ENCODE data around the gene KIAA0319L. TPM values are rescaled to one million over a fixed set of nuclear protein-coding genes. Genes with fewer than 3 reads are reported as not detected.

The KIAA0319L gene
- total and polyA plus RNA-seq, 2 experiments from 2014 or later = 27.2 to 75.1 TPM

DNA sequence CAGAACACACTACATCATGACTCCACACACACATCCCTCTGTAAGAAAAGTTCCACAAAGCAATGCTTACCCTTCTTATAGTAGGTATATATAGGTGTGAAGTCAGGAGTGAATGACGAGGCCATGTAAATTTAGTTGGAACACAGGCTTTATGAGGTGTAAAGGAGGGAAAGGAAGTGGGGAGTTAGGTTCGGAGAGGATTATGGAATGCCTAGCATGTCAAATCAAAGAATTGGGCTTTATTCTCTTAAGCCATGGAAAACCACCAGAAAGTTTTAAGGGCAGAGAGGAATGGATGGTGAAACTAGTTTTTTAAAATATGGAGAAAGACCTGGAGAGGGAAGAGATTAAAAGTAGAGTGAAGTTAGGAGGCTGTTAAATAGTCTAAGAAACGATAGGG, 42.2 kb upstream of the KIAA0319L start:
- no peaks in the 10 kb centered on the region for H3K27me3 ChIP-seq (ENCODE audit: insufficient read depth)
- TF ChIP-seq, protein P1, sequence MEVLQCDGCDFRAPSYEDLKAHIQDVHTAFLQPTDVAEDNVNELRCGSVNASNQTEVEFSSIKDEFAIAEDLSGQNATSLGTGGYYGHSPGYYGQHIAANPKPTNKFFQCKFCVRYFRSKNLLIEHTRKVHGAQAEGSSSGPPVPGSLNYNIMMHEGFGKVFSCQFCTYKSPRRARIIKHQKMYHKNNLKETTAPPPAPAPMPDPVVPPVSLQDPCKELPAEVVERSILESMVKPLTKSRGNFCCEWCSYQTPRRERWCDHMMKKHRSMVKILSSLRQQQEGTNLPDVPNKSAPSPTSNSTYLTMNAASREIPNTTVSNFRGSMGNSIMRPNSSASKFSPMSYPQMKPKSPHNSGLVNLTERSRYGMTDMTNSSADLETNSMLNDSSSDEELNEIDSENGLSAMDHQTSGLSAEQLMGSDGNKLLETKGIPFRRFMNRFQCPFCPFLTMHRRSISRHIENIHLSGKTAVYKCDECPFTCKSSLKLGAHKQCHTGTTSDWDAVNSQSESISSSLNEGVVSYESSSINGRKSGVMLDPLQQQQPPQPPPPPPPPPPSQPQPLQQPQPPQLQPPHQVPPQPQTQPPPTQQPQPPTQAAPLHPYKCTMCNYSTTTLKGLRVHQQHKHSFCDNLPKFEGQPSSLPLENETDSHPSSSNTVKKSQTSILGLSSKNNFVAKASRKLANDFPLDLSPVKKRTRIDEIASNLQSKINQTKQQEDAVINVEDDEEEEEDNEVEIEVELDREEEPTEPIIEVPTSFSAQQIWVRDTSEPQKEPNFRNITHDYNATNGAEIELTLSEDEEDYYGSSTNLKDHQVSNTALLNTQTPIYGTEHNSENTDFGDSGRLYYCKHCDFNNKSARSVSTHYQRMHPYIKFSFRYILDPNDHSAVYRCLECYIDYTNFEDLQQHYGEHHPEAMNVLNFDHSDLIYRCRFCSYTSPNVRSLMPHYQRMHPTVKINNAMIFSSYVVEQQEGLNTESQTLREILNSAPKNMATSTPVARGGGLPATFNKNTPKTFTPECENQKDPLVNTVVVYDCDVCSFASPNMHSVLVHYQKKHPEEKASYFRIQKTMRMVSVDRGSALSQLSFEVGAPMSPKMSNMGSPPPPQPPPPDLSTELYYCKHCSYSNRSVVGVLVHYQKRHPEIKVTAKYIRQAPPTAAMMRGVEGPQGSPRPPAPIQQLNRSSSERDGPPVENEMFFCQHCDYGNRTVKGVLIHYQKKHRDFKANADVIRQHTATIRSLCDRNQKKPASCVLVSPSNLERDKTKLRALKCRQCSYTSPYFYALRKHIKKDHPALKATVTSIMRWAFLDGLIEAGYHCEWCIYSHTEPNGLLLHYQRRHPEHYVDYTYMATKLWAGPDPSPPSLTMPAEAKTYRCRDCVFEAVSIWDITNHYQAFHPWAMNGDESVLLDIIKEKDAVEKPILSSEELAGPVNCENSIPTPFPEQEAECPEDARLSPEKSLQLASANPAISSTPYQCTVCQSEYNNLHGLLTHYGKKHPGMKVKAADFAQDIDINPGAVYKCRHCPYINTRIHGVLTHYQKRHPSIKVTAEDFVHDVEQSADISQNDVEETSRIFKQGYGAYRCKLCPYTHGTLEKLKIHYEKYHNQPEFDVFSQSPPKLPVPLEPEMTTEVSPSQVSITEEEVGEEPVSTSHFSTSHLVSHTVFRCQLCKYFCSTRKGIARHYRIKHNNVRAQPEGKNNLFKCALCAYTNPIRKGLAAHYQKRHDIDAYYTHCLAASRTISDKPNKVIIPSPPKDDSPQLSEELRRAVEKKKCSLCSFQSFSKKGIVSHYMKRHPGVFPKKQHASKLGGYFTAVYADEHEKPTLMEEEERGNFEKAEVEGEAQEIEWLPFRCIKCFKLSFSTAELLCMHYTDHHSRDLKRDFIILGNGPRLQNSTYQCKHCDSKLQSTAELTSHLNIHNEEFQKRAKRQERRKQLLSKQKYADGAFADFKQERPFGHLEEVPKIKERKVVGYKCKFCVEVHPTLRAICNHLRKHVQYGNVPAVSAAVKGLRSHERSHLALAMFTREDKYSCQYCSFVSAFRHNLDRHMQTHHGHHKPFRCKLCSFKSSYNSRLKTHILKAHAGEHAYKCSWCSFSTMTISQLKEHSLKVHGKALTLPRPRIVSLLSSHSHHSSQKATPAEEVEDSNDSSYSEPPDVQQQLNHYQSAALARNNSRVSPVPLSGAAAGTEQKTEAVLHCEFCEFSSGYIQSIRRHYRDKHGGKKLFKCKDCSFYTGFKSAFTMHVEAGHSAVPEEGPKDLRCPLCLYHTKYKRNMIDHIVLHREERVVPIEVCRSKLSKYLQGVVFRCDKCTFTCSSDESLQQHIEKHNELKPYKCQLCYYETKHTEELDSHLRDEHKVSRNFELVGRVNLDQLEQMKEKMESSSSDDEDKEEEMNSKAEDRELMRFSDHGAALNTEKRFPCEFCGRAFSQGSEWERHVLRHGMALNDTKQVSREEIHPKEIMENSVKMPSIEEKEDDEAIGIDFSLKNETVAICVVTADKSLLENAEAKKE (CRISPR knock-in tag; IDR thresholded peaks at IDR 0.05) = no peak
- TF ChIP-seq POLR2AphosphoS5 (IDR thresholded peaks at IDR 0.05; ENCODE audit: low read depth) (no peak), CTCF (conservative IDR thresholded peaks at IDR 0.05; ENCODE audit: low read depth in 2 of 2) (no peak), CREB1 (CRISPR knock-in tag; IDR thresholded peaks at IDR 0.05; ENCODE audit: low read depth) (no peak), NANOG (IDR thresholded peaks at IDR 0.05; ENCODE audit: borderline replicate concordance) (no peak), ZNF331 (CRISPR knock-in tag; IDR thresholded peaks at IDR 0.05; ENCODE audit: low read depth) (no peak), JUNB (IDR thresholded peaks at IDR 0.05; ENCODE audit: unreplicated experiment) (no peak), EZH2phosphoT487 (IDR thresholded peaks at IDR 0.05; ENCODE audit: unreplicated experiment) (no peak), EZH2 (IDR thresholded peaks at IDR 0.05; ENCODE audit: low read depth, unreplicated experiment) (no peak), ZNF114 (CRISPR knock-in tag; IDR thresholded peaks at IDR 0.05) (no peak), STAT1 (IDR thresholded peaks at IDR 0.05; ENCODE audit: unreplicated experiment) (no peak)
- TF ChIP-seq, protein P2, sequence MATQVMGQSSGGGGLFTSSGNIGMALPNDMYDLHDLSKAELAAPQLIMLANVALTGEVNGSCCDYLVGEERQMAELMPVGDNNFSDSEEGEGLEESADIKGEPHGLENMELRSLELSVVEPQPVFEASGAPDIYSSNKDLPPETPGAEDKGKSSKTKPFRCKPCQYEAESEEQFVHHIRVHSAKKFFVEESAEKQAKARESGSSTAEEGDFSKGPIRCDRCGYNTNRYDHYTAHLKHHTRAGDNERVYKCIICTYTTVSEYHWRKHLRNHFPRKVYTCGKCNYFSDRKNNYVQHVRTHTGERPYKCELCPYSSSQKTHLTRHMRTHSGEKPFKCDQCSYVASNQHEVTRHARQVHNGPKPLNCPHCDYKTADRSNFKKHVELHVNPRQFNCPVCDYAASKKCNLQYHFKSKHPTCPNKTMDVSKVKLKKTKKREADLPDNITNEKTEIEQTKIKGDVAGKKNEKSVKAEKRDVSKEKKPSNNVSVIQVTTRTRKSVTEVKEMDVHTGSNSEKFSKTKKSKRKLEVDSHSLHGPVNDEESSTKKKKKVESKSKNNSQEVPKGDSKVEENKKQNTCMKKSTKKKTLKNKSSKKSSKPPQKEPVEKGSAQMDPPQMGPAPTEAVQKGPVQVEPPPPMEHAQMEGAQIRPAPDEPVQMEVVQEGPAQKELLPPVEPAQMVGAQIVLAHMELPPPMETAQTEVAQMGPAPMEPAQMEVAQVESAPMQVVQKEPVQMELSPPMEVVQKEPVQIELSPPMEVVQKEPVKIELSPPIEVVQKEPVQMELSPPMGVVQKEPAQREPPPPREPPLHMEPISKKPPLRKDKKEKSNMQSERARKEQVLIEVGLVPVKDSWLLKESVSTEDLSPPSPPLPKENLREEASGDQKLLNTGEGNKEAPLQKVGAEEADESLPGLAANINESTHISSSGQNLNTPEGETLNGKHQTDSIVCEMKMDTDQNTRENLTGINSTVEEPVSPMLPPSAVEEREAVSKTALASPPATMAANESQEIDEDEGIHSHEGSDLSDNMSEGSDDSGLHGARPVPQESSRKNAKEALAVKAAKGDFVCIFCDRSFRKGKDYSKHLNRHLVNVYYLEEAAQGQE (IDR thresholded peaks at IDR 0.05; ENCODE audit: unreplicated experiment) = no peak
- TF ChIP-seq, protein P3, sequence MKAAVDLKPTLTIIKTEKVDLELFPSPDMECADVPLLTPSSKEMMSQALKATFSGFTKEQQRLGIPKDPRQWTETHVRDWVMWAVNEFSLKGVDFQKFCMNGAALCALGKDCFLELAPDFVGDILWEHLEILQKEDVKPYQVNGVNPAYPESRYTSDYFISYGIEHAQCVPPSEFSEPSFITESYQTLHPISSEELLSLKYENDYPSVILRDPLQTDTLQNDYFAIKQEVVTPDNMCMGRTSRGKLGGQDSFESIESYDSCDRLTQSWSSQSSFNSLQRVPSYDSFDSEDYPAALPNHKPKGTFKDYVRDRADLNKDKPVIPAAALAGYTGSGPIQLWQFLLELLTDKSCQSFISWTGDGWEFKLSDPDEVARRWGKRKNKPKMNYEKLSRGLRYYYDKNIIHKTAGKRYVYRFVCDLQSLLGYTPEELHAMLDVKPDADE (IDR thresholded peaks at IDR 0.05) = no peak
- H4K20me1 ChIP-seq (replicated peaks; ENCODE audit: insufficient read depth) = peaks cover 9% of the 10 kb centered on the region; the same call in 1 of the 2 replicates
- no peaks in the 10 kb centered on the region for H3K9me2 ChIP-seq (ENCODE audit: insufficient read depth)
- H3K36me3 ChIP-seq (ENCODE audit: insufficient read depth) = peaks cover 23% of the 10 kb centered on the region
- H2AFZ ChIP-seq = no peak overlapping the region
- no peaks in the 10 kb centered on the region for H3K4me1 Mint-ChIP-seq
- peaks cover 8% of the 10 kb centered on the region; the same call in 1 of the 2 replicates for H3F3A ChIP-seq (replicated peaks; ENCODE audit: low read depth)
- H3K27me3 Mint-ChIP-seq (ENCODE audit: insufficient read depth, low read depth, poor library complexity) = no peaks in the 10 kb centered on the region
- no peak overlapping the region for H3K4me3 ChIP-seq
- H3K4me1 ChIP-seq (ENCODE audit: insufficient read depth) = no peaks in the 10 kb centered on the region
- H3K27ac ChIP-seq (ENCODE audit: low read depth) = peak overlapping the region; percentile 22; the same call in 1 of the 2 replicates
- no peak overlapping the region for H3K4me3 Mint-ChIP-seq
- no peak for ATAC-seq
- no peaks in the 10 kb centered on the region for H3K9me3 Mint-ChIP-seq
- no peak overlapping the region for H3K27ac Mint-ChIP-seq
- H3K4me2 ChIP-seq = no peak overlapping the region
- H3K79me2 ChIP-seq (replicated peaks; ENCODE audit: insufficient read depth) = no peaks in the 10 kb centered on the region
- DNase-seq (ENCODE audit: low spot score) = no peak
- H3K36me3 Mint-ChIP-seq (ENCODE audit: low read depth) = peaks cover 30% of the 10 kb centered on the region

Measured in GM23338 (cell line).